Kidney epithelial cell (primary cell): ENCODE results near the gene PYY. TPM values are rescaled to one million over a fixed set of nuclear protein-coding genes. Genes with fewer than 3 reads are reported as not detected.

Source experiments
- DNase-seq: peaks from one replicate; pipeline ENCODE4 v3.0.0-alpha.2; 2010; ENCODE audit warnings: low read depth
- H3K27me3 ChIP-seq: 2 replicates; pipeline ENCODE4 v1.6.0; 2011; ENCODE audit warnings: low read length; ENCODE audit not compliant: control insufficient read depth, insufficient read depth
- H3K36me3 ChIP-seq: 2 replicates; pipeline ENCODE4 v1.5.1; 2011; ENCODE audit warnings: low read length; ENCODE audit not compliant: control insufficient read depth, insufficient read depth
- H3K4me3 ChIP-seq: 2 replicates; pipeline ENCODE4 v1.5.1; 2011; ENCODE audit warnings: low read depth, mild to moderate bottlenecking, control low read depth, low read length
- CTCF ChIP-seq: IDR thresholded peaks from 2 replicates; pipeline ENCODE4 v1.5.1; 2011; ENCODE audit warnings: mild to moderate bottlenecking, moderate library complexity, low read length, control low read depth, inconsistent platforms; ENCODE audit not compliant: insufficient read depth, poor library complexity, severe bottlenecking
- total RNA-seq: library from RNA; depleted of rRNA; stranded (reverse); fragments of >200 nt; gene quantifications from 2 replicates; pipeline ENCODE4 v1.2.3, GENCODE V29; 2015

The PYY gene
- total RNA-seq, 1 donor from 2014 or later, result not detected

GRCh38 chr17:43907425-43907981 lies 46.2 kb downstream of the PYY start, which contains the start of gene MPP2:
TSS of gene MPP2 (minus strand) at chr17:43907536. CDS start at chr17:43904460, 3,076 bp downstream.
- DNase-seq, result no peak
- Histone ChIP-seq H3K36me3 (no peaks in the 10 kb centered on the region), H3K4me3 (peak within 1 kb of the TSS; percentile 55), H3K27me3 (peaks cover 18% of the 10 kb centered on the region)
- TF ChIP-seq CTCF, result peak; percentile 15

GRCh38 chr17:43906951-43907424 lies 46.8 kb downstream of the PYY start:
- TF ChIP-seq CTCF, result no peak
- H3K27me3 ChIP-seq, result peaks cover 15% of the 10 kb centered on the region
- no peaks in the 10 kb centered on the region for H3K36me3 ChIP-seq
- H3K4me3 ChIP-seq, result peak overlapping the region; percentile 55
- DNase-seq, result no peak

GRCh38 chr17:43905985-43906852 lies 47.5 kb downstream of the PYY start:
- no peak for DNase-seq
- Histone ChIP-seq H3K36me3 (no peaks in the 10 kb centered on the region), H3K27me3 (peaks cover 14% of the 10 kb centered on the region), H3K4me3 (peak overlapping the region; percentile 55)
- TF ChIP-seq CTCF, result no peak

GRCh38 chr17:43905400-43905984 lies 48.2 kb downstream of the PYY start:
- DNase-seq, result no peak
- Histone ChIP-seq H3K27me3 (peaks cover 14% of the 10 kb centered on the region), H3K4me3 (no peak overlapping the region), H3K36me3 (no peaks in the 10 kb centered on the region)
- TF ChIP-seq CTCF, result no peak

Other genes starting within 250 kb of the PYY start
- gene SOST, start 195.1 kb downstream of the PYY start, total RNA-seq, result not detected in 2 replicates
- gene DUSP3, start 175.0 kb downstream of the PYY start, total RNA-seq, result 117 and 122 TPM in 2 replicates
- gene CFAP97D1, start 173.5 kb downstream of the PYY start, total RNA-seq, result not detected in 2 replicates
- 4.1 and 13.2 TPM in 2 replicates for gene MPP3, start 120.8 kb downstream of the PYY start, total RNA-seq
- not detected in 2 replicates for gene CD300LG, start 106.8 kb downstream of the PYY start, total RNA-seq
- gene MPP2, start 46.4 kb downstream of the PYY start, total RNA-seq, result 2.7 and 3.0 TPM in 2 replicates
- not detected in 2 replicates for gene PPY, start 11.5 kb downstream of the PYY start, total RNA-seq
- gene NAGS, start 50.7 kb upstream of the PYY start, total RNA-seq, result 15.7 and 19.4 TPM in 2 replicates
- 37.8 and 52.4 TPM in 2 replicates for gene TMEM101, start 61.0 kb upstream of the PYY start, total RNA-seq
- gene LSM12, start 112.7 kb upstream of the PYY start, total RNA-seq, result 39.1 and 52.7 TPM in 2 replicates
- gene G6PC3, start 116.8 kb upstream of the PYY start, total RNA-seq, result 37.5 and 53.9 TPM in 2 replicates
- gene HDAC5, start 169.7 kb upstream of the PYY start, total RNA-seq, result 32.5 and 37.7 TPM in 2 replicates
- gene HROB, start 188.0 kb upstream of the PYY start, total RNA-seq, result 3.1 and 3.8 TPM in 2 replicates
- not detected in 2 replicates for gene ASB16, start 216.8 kb upstream of the PYY start, total RNA-seq
- 35.0 and 40.5 TPM in 2 replicates for gene TMUB2, start 233.0 kb upstream of the PYY start, total RNA-seq
- 50.8 and 65.9 TPM in 2 replicates for gene ATXN7L3, start 245.9 kb upstream of the PYY start, total RNA-seq